Endothelial cell of umbilical vein (primary cell): ENCODE data around the gene MORC3. TPM values are rescaled to one million over a fixed set of nuclear protein-coding genes. Genes with fewer than 3 reads are reported as not detected.

Experiments
- BruUV-seq: library from RNA; stranded (reverse); fragments of 400-500 nt; replicated peaks from 2 replicates; lab custom pipeline; 2021; lab: Mats Ljungman, UMichigan
- CTCF ChIA-PET: fragments of 300-600, 350-600 bp; sonication (Branson Sonifier 250); formaldehyde crosslinking; loops from one replicate; lab custom pipeline; 2021; ENCODE audit warnings: antibody characterized with exemption, inconsistent platforms; lab: Charles Lee
- POLR2A ChIA-PET: fragments of 300-600, 350-600 bp; sonication (Branson Sonifier 250); formaldehyde crosslinking; loops from one replicate; lab custom pipeline; 2021; ENCODE audit warnings: antibody characterized with exemption, inconsistent platforms; lab: Charles Lee
- DNase-seq: peaks from one replicate; pipeline ENCODE4 v3.0.0-alpha.2; 2011; ENCODE audit warnings: low read depth, low spot score
- FAIRE-seq: peaks from 2 replicates; lab custom pipeline; 2011; peaks lifted over from hg19 to GRCh38; lab: Jason Lieb, UNC
- H2AFZ ChIP-seq: 2 replicates; pipeline ENCODE4 v1.6.0; 2012; ENCODE audit warnings: low read depth, low read length, control low read depth, inconsistent platforms
- H3K27ac ChIP-seq: 2 replicates; pipeline ENCODE4 v1.5.1; 2011; ENCODE audit warnings: low read depth, mild to moderate bottlenecking, control low read depth, low read length, moderate library complexity; ENCODE audit not compliant: insufficient read depth
- H3K27me3 ChIP-seq, 2 experiments: 2 replicates each; pipeline versions ENCODE4 v1.6.0 to v1.6.1; 2011; ENCODE audit warnings: low read length in 2 of 2, mixed read lengths in 1 of 2; ENCODE audit not compliant: control insufficient read depth in 2 of 2, insufficient read depth in 2 of 2
- H3K36me3 ChIP-seq, 2 experiments: 2 replicates in 1 of 2; 3 replicates in 1 of 2; pipeline ENCODE4 v1.5.1; 2011; ENCODE audit warnings: low read length in 2 of 2, mild to moderate bottlenecking in 1 of 2, moderate library complexity in 1 of 2; ENCODE audit not compliant: control insufficient read depth in 2 of 2, insufficient read depth in 2 of 2; ENCODE audit errors: extremely low read depth in 1 of 2
- H3K4me1 ChIP-seq: 3 replicates; pipeline ENCODE4 v1.5.1; 2011; ENCODE audit warnings: mild to moderate bottlenecking, low read length; ENCODE audit not compliant: control insufficient read depth, insufficient read depth; ENCODE audit errors: extremely low read depth
- H3K4me2 ChIP-seq: 2 replicates; pipeline ENCODE4 v1.6.1; 2011; ENCODE audit warnings: low read length, control low read depth, mixed read lengths; ENCODE audit not compliant: insufficient read depth
- H3K4me3 ChIP-seq, 3 experiments: fragments of 200-600 bp in 1 of 3; sonication (generic), shearing (Covaris generic) in 1 of 3; replicated peaks in 1 of 3; 2 replicates each; pipeline ENCODE4 v1.5.1; 2011 to 2016; ENCODE audit warnings: control low read depth in 3 of 3, low read length in 3 of 3, mild to moderate bottlenecking in 2 of 3, inconsistent platforms in 1 of 3, low read depth in 1 of 3, moderate library complexity in 1 of 3; ENCODE audit not compliant: insufficient read depth in 1 of 3
- H3K79me2 ChIP-seq: 2 replicates; pipeline ENCODE4 v1.6.0; 2012; ENCODE audit warnings: low read length, inconsistent platforms; ENCODE audit not compliant: control insufficient read depth, insufficient read depth
- H3K9ac ChIP-seq: replicated peaks from 2 replicates; pipeline ENCODE3; 2011; ENCODE audit warnings: low read length, control low read depth; ENCODE audit not compliant: insufficient read depth; ENCODE audit errors: extremely low read depth
- H3K9me1 ChIP-seq: replicated peaks from 3 replicates; pipeline ENCODE4 v1.6.0; 2011; ENCODE audit warnings: mild to moderate bottlenecking, low read length; ENCODE audit not compliant: control insufficient read depth, insufficient read depth; ENCODE audit errors: extremely low read depth
- H3K9me3 ChIP-seq: replicated peaks from 2 replicates; pipeline ENCODE4 v1.5.1; 2012; ENCODE audit warnings: low read length, inconsistent platforms; ENCODE audit not compliant: control insufficient read depth, insufficient read depth
- H4K20me1 ChIP-seq: replicated peaks from 2 replicates; pipeline ENCODE3; 2011; ENCODE audit warnings: mild to moderate bottlenecking, low read length; ENCODE audit not compliant: control insufficient read depth, insufficient read depth; ENCODE audit errors: extremely low read depth
- EZH2 ChIP-seq: IDR thresholded peaks from 2 replicates; pipeline ENCODE4 v1.6.1; 2012; ENCODE audit warnings: borderline replicate concordance, low read depth, mild to moderate bottlenecking, moderate library complexity, low read length, inconsistent platforms; ENCODE audit not compliant: severe bottlenecking
- MYC ChIP-seq: IDR thresholded peaks from one replicate; pipeline ENCODE4 v1.6.1; 2011; ENCODE audit warnings: mild to moderate bottlenecking, low read depth, low read length
- dilution Hi-C: fragments of 300-500 bp; cut with MboI; formaldehyde crosslinking; loops from one replicate; pipeline ENCODE4 v1.15.0; 2019; ENCODE audit warnings: low sequenced_read_pairs; ENCODE audit not compliant: extremely low pct_ligation_motif_present
- intact Hi-C: fragments of 100-400 bp; cut with micrococcal nuclease; formaldehyde crosslinking; loops from one replicate; pipeline ENCODE4 v1.10.0; 2022
- polyA plus RNA-seq, 4 experiments: library from polyadenylated mRNA; depleted of rRNA in 3 of 4; stranded (reverse) in 3 of 4; unstranded in 1 of 4; fragments of >200 nt; gene quantifications; 2 replicates each; pipeline versions ENCODE4 v1.2.1 to v1.2.3, GENCODE V29; 2011 to 2012; ENCODE audit warnings: missing spikeins in 1 of 4
- total RNA-seq: library from RNA; stranded (reverse); gene quantifications from 2 replicates; pipeline ENCODE4 v1.2.3, GENCODE V29; 2021
- TF ChIP-seq, protein P1 (sequence below): IDR thresholded peaks from 2 replicates; pipeline ENCODE4 v1.6.1; 2011; ENCODE audit not compliant: insufficient read depth, insufficient read length
- TF ChIP-seq, protein P2 (sequence below), 2 donors: IDR thresholded peaks; 1 replicate in 1 of 2; 2 replicates in 1 of 2; pipeline ENCODE4 v1.5.1; 2011; ENCODE audit warnings: low read length in 2 of 2, mild to moderate bottlenecking in 2 of 2, moderate library complexity in 2 of 2, control low read depth in 1 of 2, inconsistent platforms in 1 of 2, low read depth in 1 of 2; ENCODE audit not compliant: insufficient read depth in 1 of 2; ENCODE audit errors: extremely low read depth in 1 of 2

Gene MORC3
- total and polyA plus RNA-seq, 2 donors (not counting 3 experiments of a cell fraction or from before 2014, with no cell fraction given) = 7.3 to 25.3 TPM

DNA sequence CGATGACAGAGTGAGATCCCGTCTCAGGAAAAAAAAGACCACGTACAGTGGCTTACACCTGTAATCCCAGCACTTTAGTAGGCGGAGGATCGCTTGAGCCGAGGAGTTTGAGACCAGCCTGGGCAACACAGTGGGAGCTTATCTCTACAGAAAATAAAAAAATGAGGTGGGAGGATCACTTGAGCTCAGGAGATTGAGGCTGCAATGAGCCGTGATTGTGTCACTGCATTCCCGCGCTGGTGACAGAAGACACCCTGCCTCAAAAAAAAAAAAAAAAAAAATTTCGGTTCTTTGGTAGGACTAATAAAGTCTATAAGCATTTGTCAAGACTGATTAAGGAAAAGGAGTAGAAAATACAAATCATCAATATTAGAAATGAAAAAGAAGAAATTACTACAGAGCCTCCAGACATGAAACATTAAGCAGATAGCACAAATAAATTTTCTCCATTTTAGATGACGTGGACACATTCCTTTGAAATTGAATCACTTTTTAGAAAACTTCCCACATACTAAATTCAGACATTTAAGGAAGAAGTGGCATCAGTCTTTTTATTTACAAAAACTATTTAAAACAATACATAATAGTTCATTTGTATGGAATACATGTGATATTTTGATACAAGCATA, 30.4 kb downstream of the MORC3 start:
- BruUV-seq = no TSS peak
- H3K79me2 ChIP-seq = no peaks in the 10 kb centered on the region
- no peaks in the 10 kb centered on the region for H4K20me1 ChIP-seq
- dilution Hi-C loops (no loop called here), intact Hi-C loops (no loop called here)
- ChIA-PET POLR2A (no interaction called here), CTCF (interaction anchor here (1.6 kb wide), 1 partner anchor 17 kb away, joined by 6 read pairs; no protein-coding TSS in a partner anchor)
- no peak for DNase-seq
- H3K9me3 ChIP-seq = no peaks in the 10 kb centered on the region
- no peak for FAIRE-seq
- H3K4me3 ChIP-seq = no peak overlapping the region
- no peaks in the 10 kb centered on the region for H3K27me3 ChIP-seq
- H3K27ac ChIP-seq = no peak overlapping the region
- no peak overlapping the region for H2AFZ ChIP-seq
- H3K9ac ChIP-seq = no peak overlapping the region
- peaks cover 12 to 19% of the 10 kb centered on the region in 2 experiments for H3K36me3 ChIP-seq
- H3K4me2 ChIP-seq = no peak overlapping the region
- H3K4me1 ChIP-seq = no peaks in the 10 kb centered on the region
- no peak for TF ChIP-seq EZH2
- no peak for TF ChIP-seq MYC
- TF ChIP-seq, protein P1, sequence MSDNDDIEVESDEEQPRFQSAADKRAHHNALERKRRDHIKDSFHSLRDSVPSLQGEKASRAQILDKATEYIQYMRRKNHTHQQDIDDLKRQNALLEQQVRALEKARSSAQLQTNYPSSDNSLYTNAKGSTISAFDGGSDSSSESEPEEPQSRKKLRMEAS = no peak
- TF ChIP-seq, protein P2, sequence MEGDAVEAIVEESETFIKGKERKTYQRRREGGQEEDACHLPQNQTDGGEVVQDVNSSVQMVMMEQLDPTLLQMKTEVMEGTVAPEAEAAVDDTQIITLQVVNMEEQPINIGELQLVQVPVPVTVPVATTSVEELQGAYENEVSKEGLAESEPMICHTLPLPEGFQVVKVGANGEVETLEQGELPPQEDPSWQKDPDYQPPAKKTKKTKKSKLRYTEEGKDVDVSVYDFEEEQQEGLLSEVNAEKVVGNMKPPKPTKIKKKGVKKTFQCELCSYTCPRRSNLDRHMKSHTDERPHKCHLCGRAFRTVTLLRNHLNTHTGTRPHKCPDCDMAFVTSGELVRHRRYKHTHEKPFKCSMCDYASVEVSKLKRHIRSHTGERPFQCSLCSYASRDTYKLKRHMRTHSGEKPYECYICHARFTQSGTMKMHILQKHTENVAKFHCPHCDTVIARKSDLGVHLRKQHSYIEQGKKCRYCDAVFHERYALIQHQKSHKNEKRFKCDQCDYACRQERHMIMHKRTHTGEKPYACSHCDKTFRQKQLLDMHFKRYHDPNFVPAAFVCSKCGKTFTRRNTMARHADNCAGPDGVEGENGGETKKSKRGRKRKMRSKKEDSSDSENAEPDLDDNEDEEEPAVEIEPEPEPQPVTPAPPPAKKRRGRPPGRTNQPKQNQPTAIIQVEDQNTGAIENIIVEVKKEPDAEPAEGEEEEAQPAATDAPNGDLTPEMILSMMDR (IDR thresholded peaks at IDR 0.05; ENCODE audit: extremely low read depth in 1 of 2, insufficient read depth in 1 of 2, low read depth in 1 of 2, low read length in 2 of 2) = no peak
- H3K9me1 ChIP-seq = no peaks in the 10 kb centered on the region
